ENCODE data around the gene CACNA1A.

- TF ChIP-seq CTCF (IDR thresholded peaks at IDR 0.05) (no peak), POLR2AphosphoS5 (IDR thresholded peaks at IDR 0.05) (no peak), EP300 (IDR thresholded peaks at IDR 0.05) (no peak), POLR2A (IDR thresholded peaks at IDR 0.05) (no peak)
Observed at GRCh38 chr19:13187419-13187818, 318.9 kb downstream of the CACNA1A start.
